Epithelial cell of proximal tubule (primary cell): ENCODE results near the gene CHD5. TPM values are rescaled to one million over a fixed set of nuclear protein-coding genes. Genes with fewer than 3 reads are reported as not detected.

Source experiments
- DNase-seq: peaks from one replicate; pipeline ENCODE4 v3.0.0-alpha.2; 2011; ENCODE audit warnings: low read depth
- H3K4me3 ChIP-seq: 2 replicates; pipeline ENCODE4 v1.5.1; 2011; ENCODE audit warnings: low read depth, mild to moderate bottlenecking, low read length
- total RNA-seq: library from RNA; depleted of rRNA; stranded (reverse); fragments of >200 nt; gene quantifications from 2 replicates; pipeline ENCODE4 v1.2.3, GENCODE V29; 2015
- TF ChIP-seq, protein P1 (sequence below): conservative IDR thresholded peaks from 2 replicates; pipeline ENCODE4 v1.5.1; 2012; ENCODE audit warnings: low read depth, mild to moderate bottlenecking, low read length

CHD5 gene
- total RNA-seq, 1 donor from 2014 or later, result under 0.01 TPM

DNA sequence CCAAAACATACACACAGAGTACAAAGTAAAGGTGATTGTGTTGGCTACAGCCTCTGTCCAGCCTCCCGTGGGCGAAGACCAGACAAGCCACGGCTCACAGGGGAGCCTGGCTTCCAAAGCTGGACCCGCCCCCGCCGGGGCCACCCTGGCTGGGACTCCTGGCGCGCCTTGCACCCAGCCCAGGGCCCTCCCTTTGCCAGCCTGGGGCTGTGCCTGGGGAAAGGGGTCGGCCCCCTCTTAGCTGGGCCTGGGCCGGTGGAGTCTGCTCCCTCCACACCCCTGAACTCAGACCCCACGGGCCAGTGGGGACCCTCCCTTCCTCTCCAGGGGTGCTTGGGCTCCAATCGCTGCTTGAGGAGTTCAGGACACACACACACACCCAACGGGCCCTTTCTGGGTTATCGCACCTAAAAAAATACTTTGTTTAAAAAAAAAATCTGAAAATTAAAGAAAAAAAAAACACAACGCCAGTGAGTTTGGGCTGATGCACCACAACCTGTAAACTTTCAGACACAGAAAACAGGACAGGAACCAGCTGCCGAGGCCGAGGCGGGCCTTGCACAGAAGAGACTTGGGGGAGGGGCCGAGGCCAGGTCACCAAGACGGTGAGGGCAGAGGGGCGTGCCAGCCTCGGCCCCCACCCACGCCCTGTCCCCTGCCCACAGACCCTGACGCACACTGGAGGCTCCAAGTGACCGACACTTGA is 78.1 kb downstream of the CHD5 start:
- no peak for DNase-seq
- TF ChIP-seq, protein P1, sequence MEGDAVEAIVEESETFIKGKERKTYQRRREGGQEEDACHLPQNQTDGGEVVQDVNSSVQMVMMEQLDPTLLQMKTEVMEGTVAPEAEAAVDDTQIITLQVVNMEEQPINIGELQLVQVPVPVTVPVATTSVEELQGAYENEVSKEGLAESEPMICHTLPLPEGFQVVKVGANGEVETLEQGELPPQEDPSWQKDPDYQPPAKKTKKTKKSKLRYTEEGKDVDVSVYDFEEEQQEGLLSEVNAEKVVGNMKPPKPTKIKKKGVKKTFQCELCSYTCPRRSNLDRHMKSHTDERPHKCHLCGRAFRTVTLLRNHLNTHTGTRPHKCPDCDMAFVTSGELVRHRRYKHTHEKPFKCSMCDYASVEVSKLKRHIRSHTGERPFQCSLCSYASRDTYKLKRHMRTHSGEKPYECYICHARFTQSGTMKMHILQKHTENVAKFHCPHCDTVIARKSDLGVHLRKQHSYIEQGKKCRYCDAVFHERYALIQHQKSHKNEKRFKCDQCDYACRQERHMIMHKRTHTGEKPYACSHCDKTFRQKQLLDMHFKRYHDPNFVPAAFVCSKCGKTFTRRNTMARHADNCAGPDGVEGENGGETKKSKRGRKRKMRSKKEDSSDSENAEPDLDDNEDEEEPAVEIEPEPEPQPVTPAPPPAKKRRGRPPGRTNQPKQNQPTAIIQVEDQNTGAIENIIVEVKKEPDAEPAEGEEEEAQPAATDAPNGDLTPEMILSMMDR, result no peak
- H3K4me3 ChIP-seq, result no peak overlapping the region

DNA sequence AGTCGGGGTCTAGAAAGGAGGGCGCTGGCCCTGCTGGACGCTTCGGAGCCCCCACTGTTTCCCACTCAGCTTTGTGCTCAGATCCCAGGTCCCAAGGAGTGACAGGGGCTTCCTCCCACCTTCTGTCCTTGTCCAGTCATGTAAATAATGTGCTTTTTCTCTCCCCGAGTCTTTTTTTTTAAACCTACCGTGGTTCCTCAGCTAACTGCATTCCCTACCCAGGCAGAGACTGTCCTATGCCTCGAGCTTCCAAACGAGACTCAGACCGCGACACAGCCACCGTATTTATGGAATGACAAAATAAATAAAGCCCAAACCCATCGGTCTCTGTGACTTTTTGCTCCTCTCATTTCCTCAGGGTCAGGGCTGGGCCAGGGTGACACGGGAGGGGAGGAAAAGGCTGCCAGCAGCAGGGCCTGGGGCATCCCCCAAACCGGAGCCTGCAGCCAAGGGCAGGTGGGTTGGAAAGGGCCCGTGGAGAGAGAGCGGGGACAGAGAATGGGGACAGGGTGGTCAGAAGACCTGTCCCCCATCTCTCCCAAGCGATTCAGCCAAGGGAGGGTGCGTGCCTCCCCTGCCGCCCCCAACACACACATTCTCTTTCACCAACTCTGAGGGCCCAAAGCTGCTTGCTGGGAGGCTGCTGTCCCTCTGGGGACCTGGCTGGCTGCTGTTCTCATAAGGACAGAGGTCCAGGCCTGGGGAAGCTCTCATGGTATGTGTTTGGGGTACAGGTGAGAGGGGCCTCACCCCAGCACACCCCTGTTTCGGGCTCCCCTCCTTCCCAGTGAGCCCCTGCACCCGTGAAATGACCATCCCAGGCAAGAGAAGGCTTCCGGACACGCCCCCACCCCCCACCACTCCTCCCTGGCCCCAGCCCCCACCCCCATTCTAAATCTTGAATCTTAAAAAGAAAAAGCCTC is 79.0 kb downstream of the CHD5 start:
- DNase-seq, result no peak
- H3K4me3 ChIP-seq, result no peak overlapping the region
- TF ChIP-seq, protein P1, result no peak

DNA sequence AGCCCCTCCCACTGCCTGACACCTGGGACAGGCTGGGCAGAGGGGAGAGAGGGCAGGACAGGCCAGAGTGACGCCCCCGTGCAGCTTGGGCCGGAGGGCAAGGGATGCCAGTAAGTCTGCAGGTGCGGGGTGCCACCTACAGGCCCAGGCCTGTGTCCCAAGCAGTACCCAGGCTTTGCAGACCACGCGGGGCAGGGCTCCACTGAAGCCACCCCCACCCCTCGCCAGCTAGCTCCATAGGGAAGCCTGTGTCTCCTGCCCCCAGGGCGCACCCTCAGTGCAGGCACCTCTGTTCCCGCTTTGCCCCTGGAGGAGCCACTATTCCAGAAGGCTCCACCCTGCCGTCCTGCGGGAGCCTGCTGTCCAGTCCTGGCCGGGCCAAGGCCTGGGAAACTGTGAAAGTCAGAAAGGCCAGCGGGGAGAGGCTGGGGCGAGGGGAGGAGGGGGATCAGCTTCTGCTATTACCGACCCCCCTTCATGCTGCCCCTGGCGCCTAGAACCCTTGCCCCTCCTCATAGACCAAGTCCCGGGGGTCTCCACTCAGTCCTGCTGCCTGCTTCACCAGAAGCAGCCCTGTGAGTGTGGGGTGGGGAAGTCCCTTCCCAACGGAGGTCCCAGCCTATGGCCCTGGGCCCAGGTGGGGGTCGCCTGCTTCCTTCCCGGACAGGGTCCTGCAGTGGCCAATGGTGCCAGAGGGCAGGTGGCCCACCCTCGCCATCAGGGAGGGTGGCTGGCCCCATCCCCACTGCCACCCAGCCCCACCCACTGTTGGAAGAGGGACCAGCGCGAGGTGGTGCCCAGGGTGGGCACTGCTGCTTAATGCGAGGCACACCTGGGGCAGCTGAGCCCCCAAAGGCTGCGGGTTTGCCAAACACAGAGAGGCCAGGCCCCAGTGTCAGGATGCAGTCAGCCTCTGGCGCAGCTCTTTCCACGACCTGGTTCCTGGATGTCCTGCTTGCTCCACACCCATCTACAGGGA is 80.0 kb downstream of the CHD5 start:
- TF ChIP-seq, protein P1, result peak; percentile 24
- H3K4me3 ChIP-seq, result no peak overlapping the region
- no peak for DNase-seq

DNA sequence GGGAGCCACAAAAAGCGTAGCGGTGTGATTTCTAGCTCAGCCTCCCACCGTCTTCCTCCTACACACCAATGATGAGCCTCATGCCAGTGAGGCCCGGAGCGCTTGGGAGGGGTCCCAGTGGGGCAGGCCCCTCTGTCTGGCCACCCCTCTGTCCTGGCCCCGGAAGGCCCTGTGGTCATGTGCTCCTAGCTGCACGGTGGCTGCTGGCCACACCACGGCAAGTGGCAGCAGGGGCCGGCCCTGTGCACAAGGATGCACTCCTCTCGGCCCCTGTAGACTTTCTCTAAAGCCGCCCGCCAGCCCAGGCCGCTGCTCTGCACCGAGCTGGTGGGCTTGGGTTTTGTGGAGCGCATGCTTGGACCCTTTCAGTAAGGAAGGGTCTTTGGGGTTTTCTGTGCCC is 80.8 kb downstream of the CHD5 start:
- no peak for DNase-seq
- H3K4me3 ChIP-seq, result no peak overlapping the region
- TF ChIP-seq, protein P1, result no peak

DNA sequence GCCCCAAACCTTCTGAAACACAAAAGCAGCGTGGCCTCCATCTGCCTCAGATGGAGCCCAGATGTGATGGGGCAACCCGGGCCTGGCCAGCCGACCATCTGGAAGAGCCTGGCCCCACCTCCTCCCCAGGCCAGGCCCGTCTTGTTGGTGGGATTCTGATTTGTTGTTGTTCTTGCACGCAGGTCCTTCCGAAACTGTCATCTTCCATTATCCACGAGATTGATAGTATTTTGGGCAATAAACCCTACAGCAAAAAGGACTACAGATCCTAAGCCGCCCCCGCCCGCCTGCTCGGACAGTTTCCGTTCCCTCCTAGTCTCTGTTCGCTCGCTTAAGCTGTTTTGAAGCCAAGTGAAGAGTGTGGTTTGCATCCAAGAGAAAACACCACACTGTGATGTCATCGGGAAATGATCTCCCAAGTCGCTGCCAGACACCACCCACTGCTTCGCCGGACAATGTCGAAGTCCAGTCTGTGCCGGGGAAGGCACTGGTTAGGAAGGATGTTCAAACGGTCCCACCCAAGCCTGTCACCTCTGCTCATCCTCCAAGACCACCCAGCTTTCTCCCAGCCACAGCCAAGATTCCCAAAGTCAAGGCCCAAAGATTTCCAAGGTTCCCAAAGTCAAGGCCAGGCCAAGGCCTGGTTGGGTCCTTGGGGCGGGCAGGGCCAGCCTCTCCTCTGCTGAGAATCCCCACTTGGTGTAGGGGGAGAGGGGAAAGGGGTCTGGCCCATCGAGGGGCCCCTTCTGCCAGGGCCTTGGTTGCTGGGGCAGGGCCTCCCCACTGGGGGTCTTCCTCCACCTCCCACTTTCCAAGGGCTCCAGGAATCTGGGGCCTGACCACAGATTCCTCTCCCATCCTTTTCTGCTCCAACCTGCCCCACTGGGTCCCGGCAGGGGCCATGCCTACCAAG is 81.6 kb downstream of the CHD5 start:
- TF ChIP-seq, protein P1, result no peak
- no peak for DNase-seq
- H3K4me3 ChIP-seq, result no peak overlapping the region

DNA sequence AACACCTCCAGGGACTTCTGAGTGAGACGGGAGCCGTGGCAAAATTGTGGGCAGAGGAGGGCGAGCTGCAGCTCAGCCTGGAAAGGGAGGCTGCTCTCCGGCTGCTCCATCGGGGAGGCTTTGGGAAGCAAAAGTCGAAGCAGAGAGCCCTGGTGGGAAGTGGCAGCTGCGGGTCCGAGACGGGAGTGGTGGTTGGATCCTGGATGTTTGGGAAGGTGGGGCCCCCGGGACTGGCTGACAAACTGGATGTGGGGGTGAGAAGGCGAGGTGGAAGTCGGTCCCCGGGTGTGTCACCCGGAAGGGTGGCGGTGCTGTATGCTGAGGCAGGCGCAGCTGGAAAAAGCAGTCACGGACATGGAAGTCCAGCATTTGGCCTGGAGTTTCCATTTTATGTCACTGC is 82.3 kb downstream of the CHD5 start:
- DNase-seq, result no peak
- H3K4me3 ChIP-seq, result no peak overlapping the region
- TF ChIP-seq, protein P1, result no peak
